HFFc6 (cell line): ENCODE data around the gene C12orf56. TPM values are rescaled to one million over a fixed set of nuclear protein-coding genes. Genes with fewer than 3 reads are reported as not detected.
"Not testable (repeated sequence)": the region's sequence is repeated elsewhere in the genome, so short reads cannot be mapped to it uniquely, and the experiment has no call there.

ENCODE experiments used
- DNase-seq: peaks from one replicate; pipeline ENCODE4 v3.0.0-alpha.2; 2018
- H3K27ac Mint-ChIP-seq: 2 replicates; pipeline ENCODE4 v1.8.0; 2020; ENCODE audit warnings: mild to moderate bottlenecking, mixed read lengths
- H3K27me3 Mint-ChIP-seq: 2 replicates; pipeline ENCODE4 v1.8.0; 2021; ENCODE audit warnings: mild to moderate bottlenecking, moderate library complexity, mixed read lengths; ENCODE audit not compliant: insufficient read depth
- H3K36me3 Mint-ChIP-seq: 2 replicates; pipeline ENCODE4 v1.8.0; 2021; ENCODE audit warnings: low read depth, mixed read lengths
- H3K4me1 Mint-ChIP-seq: 2 replicates; pipeline ENCODE4 v1.8.0; 2020; ENCODE audit warnings: low read depth, mixed read lengths
- H3K4me3 Mint-ChIP-seq: 2 replicates; pipeline ENCODE4 v1.8.0; 2020; ENCODE audit warnings: mild to moderate bottlenecking, moderate library complexity, mixed read lengths
- H3K9me3 Mint-ChIP-seq: 2 replicates; pipeline ENCODE4 v1.8.0; 2020; ENCODE audit warnings: mild to moderate bottlenecking, mixed read lengths
- total RNA-seq, 6 experiments: library from RNA; stranded (reverse); fragmentation: NEBNext Ultra II Directional; extraction: Animal tissue kit (Norgen Biotek cat#: 25700); gene quantifications; 2 replicates in 1 of 6; 3 replicates in 5 of 6; pipeline ENCODE4 v1.2.3, GENCODE V29; 2021
- TF ChIP-seq, protein P1 (sequence below): fragments of 200-600 bp; sonication (generic); IDR thresholded peaks from 2 replicates; pipeline ENCODE4 v1.5.0; 2021; ENCODE audit warnings: antibody characterized with exemption, mild to moderate bottlenecking

The C12orf56 gene
- total RNA-seq, 6 experiments from 2014 or later = not detected

- no peak for DNase-seq
- H3K27me3 Mint-ChIP-seq = peaks cover 15% of the 10 kb centered on the region
- TF ChIP-seq, protein P1, sequence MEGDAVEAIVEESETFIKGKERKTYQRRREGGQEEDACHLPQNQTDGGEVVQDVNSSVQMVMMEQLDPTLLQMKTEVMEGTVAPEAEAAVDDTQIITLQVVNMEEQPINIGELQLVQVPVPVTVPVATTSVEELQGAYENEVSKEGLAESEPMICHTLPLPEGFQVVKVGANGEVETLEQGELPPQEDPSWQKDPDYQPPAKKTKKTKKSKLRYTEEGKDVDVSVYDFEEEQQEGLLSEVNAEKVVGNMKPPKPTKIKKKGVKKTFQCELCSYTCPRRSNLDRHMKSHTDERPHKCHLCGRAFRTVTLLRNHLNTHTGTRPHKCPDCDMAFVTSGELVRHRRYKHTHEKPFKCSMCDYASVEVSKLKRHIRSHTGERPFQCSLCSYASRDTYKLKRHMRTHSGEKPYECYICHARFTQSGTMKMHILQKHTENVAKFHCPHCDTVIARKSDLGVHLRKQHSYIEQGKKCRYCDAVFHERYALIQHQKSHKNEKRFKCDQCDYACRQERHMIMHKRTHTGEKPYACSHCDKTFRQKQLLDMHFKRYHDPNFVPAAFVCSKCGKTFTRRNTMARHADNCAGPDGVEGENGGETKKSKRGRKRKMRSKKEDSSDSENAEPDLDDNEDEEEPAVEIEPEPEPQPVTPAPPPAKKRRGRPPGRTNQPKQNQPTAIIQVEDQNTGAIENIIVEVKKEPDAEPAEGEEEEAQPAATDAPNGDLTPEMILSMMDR = no peak
- H3K9me3 Mint-ChIP-seq = no peaks in the 10 kb centered on the region
- H3K36me3 Mint-ChIP-seq = no peaks in the 10 kb centered on the region
- no peak overlapping the region for H3K27ac Mint-ChIP-seq
- no peaks in the 10 kb centered on the region for H3K4me1 Mint-ChIP-seq
- no peak overlapping the region for H3K4me3 Mint-ChIP-seq
These were observed 57.6 kb downstream of the C12orf56 start for GRCh38 chr12:64332938-64333337.

DNA sequence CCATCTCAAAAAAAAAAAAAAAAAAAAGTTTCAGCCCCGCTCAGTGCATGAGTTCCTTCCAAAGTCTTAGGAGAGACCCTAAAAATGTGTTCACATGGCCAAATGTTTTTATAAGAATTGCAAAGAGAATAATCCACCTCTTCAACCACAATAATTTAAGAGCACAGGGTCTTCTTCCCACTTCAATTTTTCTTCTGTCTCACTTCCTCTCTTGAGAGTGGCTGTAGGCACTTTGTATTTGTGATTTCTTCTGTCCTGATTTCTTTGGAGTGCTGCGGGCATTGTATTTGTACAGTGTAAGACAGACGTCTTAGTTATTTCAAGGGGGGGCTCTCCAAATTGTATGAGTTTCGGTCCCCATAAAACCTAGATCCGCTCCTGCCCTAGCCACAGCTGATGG is 58.3 kb downstream of the C12orf56 start:
- H3K4me3 Mint-ChIP-seq = no peak overlapping the region
- no peaks in the 10 kb centered on the region for H3K9me3 Mint-ChIP-seq
- TF ChIP-seq, protein P1 = no peak
- no peaks in the 10 kb centered on the region for H3K36me3 Mint-ChIP-seq
- H3K27me3 Mint-ChIP-seq = peaks cover 9% of the 10 kb centered on the region
- H3K4me1 Mint-ChIP-seq = no peaks in the 10 kb centered on the region
- no peak overlapping the region for H3K27ac Mint-ChIP-seq
- DNase-seq = no peak

GRCh38 chr12:64329031-64329710 is 61.4 kb downstream of the C12orf56 start:
- not testable (repeated sequence) for H3K4me1 Mint-ChIP-seq, H3K9me3 Mint-ChIP-seq, H3K27ac Mint-ChIP-seq, DNase-seq, H3K4me3 Mint-ChIP-seq, H3K36me3 Mint-ChIP-seq
- peaks cover 11% of the 10 kb centered on the region for H3K27me3 Mint-ChIP-seq

- no peak for DNase-seq
- H3K4me3 Mint-ChIP-seq = no peak overlapping the region
- H3K27ac Mint-ChIP-seq = no peak overlapping the region
- peaks cover 11% of the 10 kb centered on the region; the same call in 1 of the 2 replicates for H3K27me3 Mint-ChIP-seq
- no peaks in the 10 kb centered on the region for H3K36me3 Mint-ChIP-seq
- no peaks in the 10 kb centered on the region for H3K4me1 Mint-ChIP-seq
- TF ChIP-seq, protein P1 = no peak
- H3K9me3 Mint-ChIP-seq = no peaks in the 10 kb centered on the region
These were observed 65.5 kb downstream of the C12orf56 start for GRCh38 chr12:64325055-64325454.

GRCh38 chr12:64323476-64324225 is 66.9 kb downstream of the C12orf56 start:
- TF ChIP-seq, protein P1 = no peak
- Mint-ChIP-seq H3K27me3 (peaks cover 9% of the 10 kb centered on the region; the same call in 1 of the 2 replicates), H3K4me3 (no peak overlapping the region), H3K9me3 (no peaks in the 10 kb centered on the region), H3K4me1 (peaks cover 3% of the 10 kb centered on the region; the same call in 1 of the 2 replicates), H3K36me3 (no peaks in the 10 kb centered on the region), H3K27ac (no peak overlapping the region)
- no peak for DNase-seq

DNA sequence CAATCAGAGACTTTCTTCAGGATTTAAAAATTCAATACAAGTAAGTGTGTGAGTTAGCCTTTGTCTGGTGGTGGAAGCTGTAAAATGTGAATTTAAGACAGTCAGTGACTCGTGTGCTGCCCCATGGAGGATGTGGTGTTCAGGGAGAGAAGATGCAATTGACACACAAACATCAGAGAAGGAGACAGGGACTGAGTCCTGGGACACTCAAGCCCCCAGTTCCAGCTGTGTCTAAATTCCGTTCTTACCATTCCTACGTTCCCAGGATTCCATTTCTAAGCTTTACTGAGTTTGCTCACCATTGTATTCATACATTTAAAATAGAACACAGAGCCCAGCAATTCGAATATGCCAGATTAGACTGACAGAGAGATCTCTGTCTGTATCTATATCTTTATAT is 67.6 kb downstream of the C12orf56 start:
- no peak overlapping the region for H3K27ac Mint-ChIP-seq
- no peak for DNase-seq
- peaks cover 6% of the 10 kb centered on the region; the same call in 1 of the 2 replicates for H3K4me1 Mint-ChIP-seq
- H3K36me3 Mint-ChIP-seq = no peaks in the 10 kb centered on the region
- no peak overlapping the region for H3K4me3 Mint-ChIP-seq
- TF ChIP-seq, protein P1 = no peak
- H3K27me3 Mint-ChIP-seq = peaks cover 8% of the 10 kb centered on the region; the same call in 1 of the 2 replicates
- no peaks in the 10 kb centered on the region for H3K9me3 Mint-ChIP-seq
